Neural cell (in vitro differentiated cells): ENCODE measurements around the gene STX18. TPM values are rescaled to one million over a fixed set of nuclear protein-coding genes. Genes with fewer than 3 reads are reported as not detected.

Source experiments
- H2AFZ ChIP-seq: fragments of 200-600, 300-800 bp; sonication (generic), shearing (Covaris generic); 2 replicates; pipeline ENCODE4 v1.6.0; 2014; ENCODE audit warnings: low read depth, mild to moderate bottlenecking, antibody characterized with exemption, low read length, moderate library complexity
- H3F3A ChIP-seq: fragments of 200-600 bp; shearing (Covaris generic); 2 replicates; pipeline ENCODE4 v1.6.1; 2016; ENCODE audit warnings: mild to moderate bottlenecking, moderate library complexity, mixed read lengths, antibody characterized with exemption, low read length; ENCODE audit not compliant: insufficient read depth, poor library complexity, severe bottlenecking
- H3K27ac ChIP-seq: fragments of 200-600, 300-800 bp; sonication (generic), shearing (Covaris generic); 2 replicates; pipeline ENCODE4 v1.5.1; 2014; ENCODE audit warnings: mild to moderate bottlenecking, low read length, moderate library complexity
- H3K27me3 ChIP-seq: fragments of 300-800, 200-600 bp; sonication (generic), shearing (Covaris generic); 2 replicates; pipeline ENCODE4 v1.6.0; 2014; ENCODE audit warnings: mild to moderate bottlenecking, low read depth, low read length, moderate library complexity; ENCODE audit not compliant: insufficient read depth
- H3K36me3 ChIP-seq: fragments of 300-800, 200-600 bp; sonication (generic), shearing (Covaris generic); 2 replicates; pipeline ENCODE4 v1.5.1; 2014; ENCODE audit warnings: mild to moderate bottlenecking, antibody characterized with exemption, low read length, moderate library complexity; ENCODE audit not compliant: insufficient read depth
- H3K4me2 ChIP-seq: fragments of 300-800, 200-600 bp; sonication (generic), shearing (Covaris generic); 2 replicates; pipeline ENCODE4 v1.6.0; 2014; ENCODE audit warnings: mild to moderate bottlenecking, low read length
- H3K4me3 ChIP-seq: fragments of 300-800, 200-600 bp; sonication (generic), shearing (Covaris generic); 2 replicates; pipeline ENCODE4 v1.5.1; 2014; ENCODE audit warnings: mild to moderate bottlenecking, low read length, moderate library complexity
- H3K79me2 ChIP-seq: fragments of 200-600 bp; shearing (Covaris generic); replicated peaks from 2 replicates; pipeline ENCODE4 v1.6.0; 2014; ENCODE audit warnings: mild to moderate bottlenecking, low read length, moderate library complexity; ENCODE audit not compliant: insufficient read depth
- H3K9ac ChIP-seq: fragments of 300-800, 200-600 bp; sonication (generic), shearing (Covaris generic); 2 replicates; pipeline ENCODE4 v1.6.1; 2016; ENCODE audit warnings: mild to moderate bottlenecking, low read length, mixed read lengths
- H3K9me2 ChIP-seq: fragments of 200-600 bp; shearing (Covaris generic); 2 replicates; pipeline ENCODE4 v1.6.1; 2016; ENCODE audit warnings: mild to moderate bottlenecking, low read length, mixed read lengths; ENCODE audit not compliant: insufficient read depth
- H3K9me3 ChIP-seq: fragments of 200-600, 300-800 bp; sonication (generic), shearing (Covaris generic); 2 replicates; pipeline ENCODE4 v1.6.1; 2016; ENCODE audit warnings: mild to moderate bottlenecking, mixed run types, low read length, moderate library complexity, mixed read lengths
- H4K20me1 ChIP-seq: fragments of 200-600 bp; shearing (Covaris generic); 2 replicates; pipeline ENCODE4 v1.6.1; 2016; ENCODE audit warnings: mild to moderate bottlenecking, mixed run types; ENCODE audit not compliant: insufficient read depth
- EP300 ChIP-seq: fragments of 450-650 bp; conservative IDR thresholded peaks from 2 replicates; pipeline ENCODE4 v1.6.1; 2014; ENCODE audit warnings: antibody characterized with exemption, mild to moderate bottlenecking, moderate library complexity; ENCODE audit not compliant: poor library complexity, severe bottlenecking
- EZH2 ChIP-seq: fragments of 200-600, 300-800 bp; shearing (Covaris generic), sonication (generic); IDR thresholded peaks from 2 replicates; pipeline ENCODE4 v1.6.1; 2014; ENCODE audit warnings: antibody characterized with exemption, low read length, borderline replicate concordance, mild to moderate bottlenecking; ENCODE audit not compliant: insufficient read depth, poor library complexity, severe bottlenecking
- MXI1 ChIP-seq: fragments of 450-650 bp; conservative IDR thresholded peaks from 2 replicates; pipeline ENCODE4 v1.6.1; 2014; ENCODE audit warnings: antibody characterized with exemption, mild to moderate bottlenecking; ENCODE audit not compliant: poor library complexity, severe bottlenecking
- POLR2AphosphoS5 ChIP-seq: IDR thresholded peaks from 2 replicates; pipeline ENCODE4 v1.6.1; 2012
- RAD21 ChIP-seq: fragments of 450-650 bp; conservative IDR thresholded peaks from 2 replicates; pipeline ENCODE4 v1.6.1; 2014; ENCODE audit warnings: antibody characterized with exemption, mild to moderate bottlenecking, moderate library complexity
- SMC3 ChIP-seq: fragments of 450-650 bp; conservative IDR thresholded peaks from 2 replicates; pipeline ENCODE4 v1.6.1; 2014; ENCODE audit warnings: antibody characterized with exemption, mild to moderate bottlenecking, moderate library complexity; ENCODE audit not compliant: poor library complexity
- TAF1 ChIP-seq: IDR thresholded peaks from 2 replicates; pipeline ENCODE4 v1.6.1; 2012; ENCODE audit warnings: low read depth
- polyA plus RNA-seq: library from polyadenylated mRNA; depleted of rRNA; stranded (reverse); fragments of >200 nt; gene quantifications from 2 replicates; pipeline ENCODE4 v1.2.3, GENCODE V29; 2014
- TF ChIP-seq, protein P1 (sequence below): fragments of 450-650 bp; IDR thresholded peaks from 2 replicates; pipeline ENCODE4 v1.5.1; 2014; ENCODE audit warnings: antibody characterized with exemption, mild to moderate bottlenecking, moderate library complexity; ENCODE audit not compliant: poor library complexity, severe bottlenecking
- TF ChIP-seq, protein P2 (sequence below): IDR thresholded peaks from 2 replicates; pipeline ENCODE4 v1.6.1; 2012; ENCODE audit warnings: borderline replicate concordance

The STX18 gene
- polyA plus RNA-seq, 1 donor from 2014 or later = 64.5 TPM

DNA sequence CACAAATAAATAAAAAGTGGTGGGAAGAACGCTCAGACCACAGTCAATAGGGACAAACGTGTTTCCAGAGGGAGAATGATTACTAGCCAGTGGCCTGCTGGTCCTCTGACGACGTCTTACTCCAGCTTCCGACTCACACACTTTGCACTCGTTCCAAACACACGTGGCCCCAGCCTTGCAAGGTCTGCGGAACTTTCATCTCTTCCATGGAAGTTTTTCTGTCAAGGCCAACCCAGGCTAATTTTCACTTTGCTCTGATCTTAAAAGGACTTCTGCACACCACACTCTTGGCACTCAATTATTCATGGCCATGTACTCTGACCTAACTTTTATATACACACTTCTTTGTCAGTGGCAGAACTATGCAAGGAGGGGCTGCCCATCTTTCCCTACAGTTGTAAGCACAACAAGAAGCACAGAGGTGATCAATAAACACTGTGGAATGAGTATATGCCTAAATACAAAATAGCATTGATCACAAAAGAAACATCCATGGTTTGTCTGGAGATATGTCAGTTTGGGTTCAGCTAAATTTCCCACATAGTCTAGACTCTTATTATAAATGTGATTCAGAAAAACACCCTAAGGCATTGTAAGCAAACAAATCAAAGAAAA lies 69.4 kb downstream of the STX18 start:
- no peak overlapping the region for H3K4me3 ChIP-seq
- no peaks in the 10 kb centered on the region for H4K20me1 ChIP-seq
- no peaks in the 10 kb centered on the region for H3K9me2 ChIP-seq
- H3K27me3 ChIP-seq = no peaks in the 10 kb centered on the region
- no peaks in the 10 kb centered on the region for H3K36me3 ChIP-seq
- no peaks in the 10 kb centered on the region for H3F3A ChIP-seq
- no peaks in the 10 kb centered on the region for H3K9me3 ChIP-seq
- no peak overlapping the region for H3K4me2 ChIP-seq
- no peak overlapping the region for H2AFZ ChIP-seq
- no peak overlapping the region for H3K27ac ChIP-seq
- H3K9ac ChIP-seq = no peak overlapping the region
- TF ChIP-seq RAD21 = no peak
- no peak for TF ChIP-seq TAF1
- TF ChIP-seq, protein P1, sequence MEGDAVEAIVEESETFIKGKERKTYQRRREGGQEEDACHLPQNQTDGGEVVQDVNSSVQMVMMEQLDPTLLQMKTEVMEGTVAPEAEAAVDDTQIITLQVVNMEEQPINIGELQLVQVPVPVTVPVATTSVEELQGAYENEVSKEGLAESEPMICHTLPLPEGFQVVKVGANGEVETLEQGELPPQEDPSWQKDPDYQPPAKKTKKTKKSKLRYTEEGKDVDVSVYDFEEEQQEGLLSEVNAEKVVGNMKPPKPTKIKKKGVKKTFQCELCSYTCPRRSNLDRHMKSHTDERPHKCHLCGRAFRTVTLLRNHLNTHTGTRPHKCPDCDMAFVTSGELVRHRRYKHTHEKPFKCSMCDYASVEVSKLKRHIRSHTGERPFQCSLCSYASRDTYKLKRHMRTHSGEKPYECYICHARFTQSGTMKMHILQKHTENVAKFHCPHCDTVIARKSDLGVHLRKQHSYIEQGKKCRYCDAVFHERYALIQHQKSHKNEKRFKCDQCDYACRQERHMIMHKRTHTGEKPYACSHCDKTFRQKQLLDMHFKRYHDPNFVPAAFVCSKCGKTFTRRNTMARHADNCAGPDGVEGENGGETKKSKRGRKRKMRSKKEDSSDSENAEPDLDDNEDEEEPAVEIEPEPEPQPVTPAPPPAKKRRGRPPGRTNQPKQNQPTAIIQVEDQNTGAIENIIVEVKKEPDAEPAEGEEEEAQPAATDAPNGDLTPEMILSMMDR = no peak
- no peak for TF ChIP-seq POLR2AphosphoS5
- TF ChIP-seq EP300 = no peak
- TF ChIP-seq MXI1 = no peak
- TF ChIP-seq EZH2 = no peak
- no peak for TF ChIP-seq SMC3
- TF ChIP-seq, protein P2, sequence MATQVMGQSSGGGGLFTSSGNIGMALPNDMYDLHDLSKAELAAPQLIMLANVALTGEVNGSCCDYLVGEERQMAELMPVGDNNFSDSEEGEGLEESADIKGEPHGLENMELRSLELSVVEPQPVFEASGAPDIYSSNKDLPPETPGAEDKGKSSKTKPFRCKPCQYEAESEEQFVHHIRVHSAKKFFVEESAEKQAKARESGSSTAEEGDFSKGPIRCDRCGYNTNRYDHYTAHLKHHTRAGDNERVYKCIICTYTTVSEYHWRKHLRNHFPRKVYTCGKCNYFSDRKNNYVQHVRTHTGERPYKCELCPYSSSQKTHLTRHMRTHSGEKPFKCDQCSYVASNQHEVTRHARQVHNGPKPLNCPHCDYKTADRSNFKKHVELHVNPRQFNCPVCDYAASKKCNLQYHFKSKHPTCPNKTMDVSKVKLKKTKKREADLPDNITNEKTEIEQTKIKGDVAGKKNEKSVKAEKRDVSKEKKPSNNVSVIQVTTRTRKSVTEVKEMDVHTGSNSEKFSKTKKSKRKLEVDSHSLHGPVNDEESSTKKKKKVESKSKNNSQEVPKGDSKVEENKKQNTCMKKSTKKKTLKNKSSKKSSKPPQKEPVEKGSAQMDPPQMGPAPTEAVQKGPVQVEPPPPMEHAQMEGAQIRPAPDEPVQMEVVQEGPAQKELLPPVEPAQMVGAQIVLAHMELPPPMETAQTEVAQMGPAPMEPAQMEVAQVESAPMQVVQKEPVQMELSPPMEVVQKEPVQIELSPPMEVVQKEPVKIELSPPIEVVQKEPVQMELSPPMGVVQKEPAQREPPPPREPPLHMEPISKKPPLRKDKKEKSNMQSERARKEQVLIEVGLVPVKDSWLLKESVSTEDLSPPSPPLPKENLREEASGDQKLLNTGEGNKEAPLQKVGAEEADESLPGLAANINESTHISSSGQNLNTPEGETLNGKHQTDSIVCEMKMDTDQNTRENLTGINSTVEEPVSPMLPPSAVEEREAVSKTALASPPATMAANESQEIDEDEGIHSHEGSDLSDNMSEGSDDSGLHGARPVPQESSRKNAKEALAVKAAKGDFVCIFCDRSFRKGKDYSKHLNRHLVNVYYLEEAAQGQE = no peak
- no peaks in the 10 kb centered on the region for H3K79me2 ChIP-seq

DNA sequence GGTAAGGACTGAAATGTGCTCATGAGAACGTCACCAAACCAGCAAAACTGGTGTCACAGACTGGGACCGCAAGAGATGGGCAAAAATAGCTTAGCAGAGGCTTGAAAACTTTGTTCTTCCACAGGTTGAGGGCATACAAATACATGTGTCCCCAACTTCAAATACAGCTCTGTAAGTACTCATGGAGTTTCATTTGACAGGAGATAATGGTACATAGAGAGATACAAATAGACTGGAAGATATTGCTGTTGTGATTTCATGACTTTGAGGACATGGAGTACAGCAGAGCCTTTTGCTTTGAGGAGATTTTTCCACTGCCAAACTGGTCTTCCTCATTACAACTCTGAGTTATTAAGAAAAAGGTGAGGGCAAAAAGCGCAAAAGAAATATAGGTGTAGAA lies 70.7 kb downstream of the STX18 start:
- TF ChIP-seq POLR2AphosphoS5 (no peak), TAF1 (no peak), MXI1 (no peak), SMC3 (no peak)
- TF ChIP-seq, protein P1 = no peak
- no peaks in the 10 kb centered on the region for H3K79me2 ChIP-seq
- H3K27me3 ChIP-seq = no peaks in the 10 kb centered on the region
- no peak overlapping the region for H3K27ac ChIP-seq
- no peaks in the 10 kb centered on the region for H3K9me3 ChIP-seq
- H3K4me3 ChIP-seq = no peak overlapping the region
- no peaks in the 10 kb centered on the region for H3F3A ChIP-seq
- H2AFZ ChIP-seq = no peak overlapping the region
- no peaks in the 10 kb centered on the region for H4K20me1 ChIP-seq
- no peaks in the 10 kb centered on the region for H3K36me3 ChIP-seq
- H3K9ac ChIP-seq = no peak overlapping the region
- no peak overlapping the region for H3K4me2 ChIP-seq
- H3K9me2 ChIP-seq = no peaks in the 10 kb centered on the region
